K562 (cell line): ENCODE measurements around the gene ACRV1. TPM values are rescaled to one million over a fixed set of nuclear protein-coding genes. Genes with fewer than 3 reads are reported as not detected.

ENCODE experiments used
- BACH1 ChIP-seq: fragments of 200-800 bp; sonication (Bioruptor generic); IDR thresholded peaks from 2 replicates; pipeline ENCODE4 v1.6.1; 2016; ENCODE audit warnings: missing genetic modification characterization, missing compliant biosample characterization
- BMI1 ChIP-seq: fragments of 150-350 bp; IDR thresholded peaks from 2 replicates; pipeline ENCODE4 v1.6.1; 2014; ENCODE audit warnings: low read length
- CCAR2 ChIP-seq: fragments of 200-400 bp; formaldehyde crosslinking; IDR thresholded peaks from 2 replicates; pipeline ENCODE4 v1.6.1; 2017; ENCODE audit warnings: mild to moderate bottlenecking, low read depth, low read length
- ESRRA ChIP-seq: fragments of 450-650 bp; IDR thresholded peaks from 2 replicates; pipeline ENCODE4 v1.6.1; 2014; ENCODE audit warnings: low read depth, mild to moderate bottlenecking, moderate library complexity, borderline replicate concordance
- FOXJ3 ChIP-seq: sonication (generic); formaldehyde crosslinking; IDR thresholded peaks from 2 replicates; pipeline ENCODE4 v1.4.0; 2020; ENCODE audit warnings: mild to moderate bottlenecking, missing genetic modification reagents
- MYBL2 ChIP-seq, 2 experiments: fragments of 450-650 bp in 1 of 2; sonication (generic) in 1 of 2; formaldehyde crosslinking in 1 of 2; IDR thresholded peaks; 2 replicates each; pipeline versions ENCODE4 v1.6.1 to v1.8.1; 2017 to 2022; ENCODE audit warnings: borderline replicate concordance in 1 of 2, inconsistent platforms in 1 of 2, low read depth in 1 of 2, mild to moderate bottlenecking in 1 of 2, missing genetic modification reagents in 1 of 2, moderate library complexity in 1 of 2
- NBN ChIP-seq: fragments of 450-650 bp; IDR thresholded peaks from 2 replicates; pipeline ENCODE4 v1.6.1; 2016; ENCODE audit warnings: low read depth, mild to moderate bottlenecking
- NCOA4 ChIP-seq: fragments of 450-650 bp; IDR thresholded peaks from 2 replicates; pipeline ENCODE4 v1.6.1; 2018; ENCODE audit warnings: mild to moderate bottlenecking; ENCODE audit not compliant: partially characterized antibody
- NFXL1 ChIP-seq: fragments of 450-650 bp; formaldehyde crosslinking; IDR thresholded peaks from 2 replicates; pipeline ENCODE4 v1.4.0; 2021; ENCODE audit warnings: mild to moderate bottlenecking
- SNAPC5 ChIP-seq: fragments of 250-450 bp; sonication (Bioruptor Pico); IDR thresholded peaks from 2 replicates; pipeline ENCODE4 v1.8.0; 2021; ENCODE audit warnings: moderate library complexity, mild to moderate bottlenecking, inconsistent platforms
- SRF ChIP-seq, 2 experiments: fragments of 250-450, 450-650 bp in 1 of 2; sonication (Bioruptor Pico) in 1 of 2; sonication (generic) in 1 of 2; formaldehyde crosslinking; IDR thresholded peaks; 2 replicates each; pipeline versions ENCODE4 v1.5.0 to v1.5.1; 2020 to 2022; ENCODE audit warnings: mild to moderate bottlenecking in 1 of 2, missing genetic modification reagents in 1 of 2
- SRSF9 ChIP-seq: fragments of 200-400 bp; formaldehyde crosslinking; IDR thresholded peaks from 2 replicates; pipeline ENCODE4 v1.6.1; 2017; ENCODE audit warnings: low read depth, low read length, borderline replicate concordance
- TAL1 ChIP-seq: fragments of 450-650 bp; IDR thresholded peaks from 2 replicates; pipeline ENCODE4 v1.6.1; 2016; ENCODE audit warnings: mild to moderate bottlenecking
- ZNF655 ChIP-seq: fragments of 250-450 bp; sonication (Bioruptor Pico); IDR thresholded peaks from 2 replicates; pipeline ENCODE4 v1.5.0; 2021
- ZNF778 ChIP-seq: fragments of 450-650 bp; formaldehyde crosslinking; IDR thresholded peaks from 2 replicates; pipeline ENCODE4 v1.4.0; 2020; ENCODE audit warnings: mild to moderate bottlenecking, moderate library complexity
- ZNF780A ChIP-seq: fragments of 250-450 bp; sonication (Bioruptor Pico); IDR thresholded peaks from 2 replicates; pipeline ENCODE4 v1.5.0; 2021; ENCODE audit warnings: mild to moderate bottlenecking
- polyA plus RNA-seq, 8 experiments: library from polyadenylated mRNA; depleted of rRNA in 4 of 8; stranded (reverse) in 5 of 8; unstranded in 3 of 8; fragments of >200 nt; fragmentation: Nextera tagmentation in 2 of 8; fragmentation: Illumina TruSeq in 1 of 8; extraction: Ambion mirVana in 2 of 8; extraction: Trizol in 1 of 8; gene quantifications; 2 replicates each; pipeline versions ENCODE4 v1.2.1 to v1.2.3, GENCODE V29; 2011 to 2014; ENCODE audit warnings: inconsistent platforms in 1 of 8, missing spikeins in 1 of 8
- total RNA-seq, 7 experiments: library from RNA; depleted of rRNA in 6 of 7; stranded (reverse); fragments of >200 nt in 6 of 7; fragmentation: Illumina TruSeq in 2 of 7; extraction: Trizol in 2 of 7; gene quantifications; 2 replicates each; pipeline versions ENCODE4 v1.2.1 to v1.2.3, GENCODE V29; 2011 to 2021; ENCODE audit warnings: low replicate concordance in 1 of 7
- TF ChIP-seq, protein P1 (sequence below): sonication (generic); formaldehyde crosslinking; IDR thresholded peaks from 2 replicates; pipeline ENCODE4 v1.8.1; 2023; ENCODE audit warnings: mild to moderate bottlenecking, missing genetic modification reagents
- TF ChIP-seq, protein P2 (sequence below): fragments of 450-650 bp; IDR thresholded peaks from 2 replicates; pipeline ENCODE4 v1.6.1; 2017; ENCODE audit warnings: antibody characterized with exemption, mild to moderate bottlenecking
- TF ChIP-seq, protein P3 (sequence below): fragments of 250-450 bp; sonication (Bioruptor Pico); IDR thresholded peaks from 2 replicates; pipeline ENCODE4 v1.6.1; 2021; ENCODE audit warnings: mild to moderate bottlenecking

Gene ACRV1
- total and polyA plus RNA-seq, 9 of the 15 experiments (the other 6 are each of a cell fraction or from before 2014, with no cell fraction given), result 0.22 to 0.25 TPM; not detected in 7

- no peak for TF ChIP-seq CCAR2
- TF ChIP-seq TAL1, result no peak
- TF ChIP-seq SRSF9, result no peak
- TF ChIP-seq ZNF780A (CRISPR knock-in tag), result no peak
- TF ChIP-seq SNAPC5, result no peak
- 0 out of 2 replicates have a peak, but pooled peaks have one; percentile 79 for TF ChIP-seq NBN
- TF ChIP-seq, protein P1, sequence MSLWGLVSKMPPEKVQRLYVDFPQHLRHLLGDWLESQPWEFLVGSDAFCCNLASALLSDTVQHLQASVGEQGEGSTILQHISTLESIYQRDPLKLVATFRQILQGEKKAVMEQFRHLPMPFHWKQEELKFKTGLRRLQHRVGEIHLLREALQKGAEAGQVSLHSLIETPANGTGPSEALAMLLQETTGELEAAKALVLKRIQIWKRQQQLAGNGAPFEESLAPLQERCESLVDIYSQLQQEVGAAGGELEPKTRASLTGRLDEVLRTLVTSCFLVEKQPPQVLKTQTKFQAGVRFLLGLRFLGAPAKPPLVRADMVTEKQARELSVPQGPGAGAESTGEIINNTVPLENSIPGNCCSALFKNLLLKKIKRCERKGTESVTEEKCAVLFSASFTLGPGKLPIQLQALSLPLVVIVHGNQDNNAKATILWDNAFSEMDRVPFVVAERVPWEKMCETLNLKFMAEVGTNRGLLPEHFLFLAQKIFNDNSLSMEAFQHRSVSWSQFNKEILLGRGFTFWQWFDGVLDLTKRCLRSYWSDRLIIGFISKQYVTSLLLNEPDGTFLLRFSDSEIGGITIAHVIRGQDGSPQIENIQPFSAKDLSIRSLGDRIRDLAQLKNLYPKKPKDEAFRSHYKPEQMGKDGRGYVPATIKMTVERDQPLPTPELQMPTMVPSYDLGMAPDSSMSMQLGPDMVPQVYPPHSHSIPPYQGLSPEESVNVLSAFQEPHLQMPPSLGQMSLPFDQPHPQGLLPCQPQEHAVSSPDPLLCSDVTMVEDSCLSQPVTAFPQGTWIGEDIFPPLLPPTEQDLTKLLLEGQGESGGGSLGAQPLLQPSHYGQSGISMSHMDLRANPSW (CRISPR knock-in tag), result peak; percentile 86; the same call in 1 of the 2 replicates
- TF ChIP-seq, protein P2, sequence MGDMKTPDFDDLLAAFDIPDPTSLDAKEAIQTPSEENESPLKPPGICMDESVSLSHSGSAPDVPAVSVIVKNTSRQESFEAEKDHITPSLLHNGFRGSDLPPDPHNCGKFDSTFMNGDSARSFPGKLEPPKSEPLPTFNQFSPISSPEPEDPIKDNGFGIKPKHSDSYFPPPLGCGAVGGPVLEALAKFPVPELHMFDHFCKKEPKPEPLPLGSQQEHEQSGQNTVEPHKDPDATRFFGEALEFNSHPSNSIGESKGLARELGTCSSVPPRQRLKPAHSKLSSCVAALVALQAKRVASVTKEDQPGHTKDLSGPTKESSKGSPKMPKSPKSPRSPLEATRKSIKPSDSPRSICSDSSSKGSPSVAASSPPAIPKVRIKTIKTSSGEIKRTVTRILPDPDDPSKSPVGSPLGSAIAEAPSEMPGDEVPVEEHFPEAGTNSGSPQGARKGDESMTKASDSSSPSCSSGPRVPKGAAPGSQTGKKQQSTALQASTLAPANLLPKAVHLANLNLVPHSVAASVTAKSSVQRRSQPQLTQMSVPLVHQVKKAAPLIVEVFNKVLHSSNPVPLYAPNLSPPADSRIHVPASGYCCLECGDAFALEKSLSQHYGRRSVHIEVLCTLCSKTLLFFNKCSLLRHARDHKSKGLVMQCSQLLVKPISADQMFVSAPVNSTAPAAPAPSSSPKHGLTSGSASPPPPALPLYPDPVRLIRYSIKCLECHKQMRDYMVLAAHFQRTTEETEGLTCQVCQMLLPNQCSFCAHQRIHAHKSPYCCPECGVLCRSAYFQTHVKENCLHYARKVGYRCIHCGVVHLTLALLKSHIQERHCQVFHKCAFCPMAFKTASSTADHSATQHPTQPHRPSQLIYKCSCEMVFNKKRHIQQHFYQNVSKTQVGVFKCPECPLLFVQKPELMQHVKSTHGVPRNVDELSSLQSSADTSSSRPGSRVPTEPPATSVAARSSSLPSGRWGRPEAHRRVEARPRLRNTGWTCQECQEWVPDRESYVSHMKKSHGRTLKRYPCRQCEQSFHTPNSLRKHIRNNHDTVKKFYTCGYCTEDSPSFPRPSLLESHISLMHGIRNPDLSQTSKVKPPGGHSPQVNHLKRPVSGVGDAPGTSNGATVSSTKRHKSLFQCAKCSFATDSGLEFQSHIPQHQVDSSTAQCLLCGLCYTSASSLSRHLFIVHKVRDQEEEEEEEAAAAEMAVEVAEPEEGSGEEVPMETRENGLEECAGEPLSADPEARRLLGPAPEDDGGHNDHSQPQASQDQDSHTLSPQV, result no peak; the same call in 1 of the 2 replicates
- no peak for TF ChIP-seq ZNF655 (CRISPR knock-in tag)
- no peak for TF ChIP-seq NFXL1 (CRISPR knock-in tag)
- no peak for TF ChIP-seq ZNF778 (CRISPR knock-in tag)
- TF ChIP-seq NCOA4, result no peak
- peak; percentile 51; the same call in 1 of the 2 replicates for TF ChIP-seq MYBL2 (IDR thresholded peaks at IDR 0.05; ENCODE audit: low read depth)
- no peak for TF ChIP-seq MYBL2 (CRISPR knock-in tag; IDR thresholded peaks at IDR 0.05; ENCODE audit: borderline replicate concordance)
- TF ChIP-seq FOXJ3 (CRISPR knock-in tag), result no peak
- TF ChIP-seq SRF (CRISPR knock-in tag; IDR thresholded peaks at IDR 0.05), result peak; percentile 60 to 68; a peak in 3 of 4 replicates
- TF ChIP-seq BACH1, result no peak
- no peak for TF ChIP-seq BMI1
- TF ChIP-seq, protein P3, sequence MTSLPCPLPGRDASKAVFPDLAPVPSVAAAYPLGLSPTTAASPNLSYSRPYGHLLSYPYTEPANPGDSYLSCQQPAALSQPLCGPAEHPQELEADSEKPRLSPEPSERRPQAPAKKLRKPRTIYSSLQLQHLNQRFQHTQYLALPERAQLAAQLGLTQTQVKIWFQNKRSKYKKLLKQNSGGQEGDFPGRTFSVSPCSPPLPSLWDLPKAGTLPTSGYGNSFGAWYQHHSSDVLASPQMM, result no peak
- TF ChIP-seq ESRRA, result no peak; the same call in none of the 2 replicates
These were observed 54.9 kb downstream of the ACRV1 start (continued) for GRCh38 chr11:125625630-125626287.
